Loucy (cell line): Measurements from ENCODE around the gene TSSK6.

Experiments used
- H2AFZ ChIP-seq: fragments of 200-600 bp; sonication (generic); 2 replicates; pipeline ENCODE4 v1.6.0; 2016; ENCODE audit warnings: antibody characterized with exemption, mild to moderate bottlenecking, low read length, moderate library complexity
- H3F3A ChIP-seq: fragments of 200-600 bp; 2 replicates; pipeline ENCODE4 v1.6.0; 2016; ENCODE audit warnings: antibody characterized with exemption, low read depth, mild to moderate bottlenecking
- H3K27me3 ChIP-seq: fragments of 200-600 bp; sonication (generic); 2 replicates; pipeline ENCODE4 v1.6.1; 2014; ENCODE audit warnings: low read length, mild to moderate bottlenecking; ENCODE audit not compliant: insufficient read depth, poor library complexity, severe bottlenecking
- H3K36me3 ChIP-seq: fragments of 200-600 bp; sonication (generic); 2 replicates; pipeline ENCODE4 v1.6.1; 2016; ENCODE audit warnings: low read length; ENCODE audit not compliant: insufficient read depth
- H3K4me1 ChIP-seq: fragments of 200-600 bp; sonication (generic); 2 replicates; pipeline ENCODE4 v1.5.1; 2014; ENCODE audit warnings: low read length, mild to moderate bottlenecking; ENCODE audit not compliant: insufficient read depth, poor library complexity, severe bottlenecking
- H3K4me2 ChIP-seq: fragments of 200-600 bp; sonication (generic); 2 replicates; pipeline ENCODE4 v1.6.0; 2014; ENCODE audit warnings: antibody characterized with exemption, low read length, low read depth, mild to moderate bottlenecking; ENCODE audit not compliant: poor library complexity, severe bottlenecking
- H3K4me3 ChIP-seq: fragments of 200-600 bp; sonication (generic); 2 replicates; pipeline ENCODE4 v1.5.1; 2014; ENCODE audit warnings: low read length, mild to moderate bottlenecking, mixed read lengths; ENCODE audit not compliant: poor library complexity, severe bottlenecking
- H3K79me2 ChIP-seq: fragments of 200-600 bp; sonication (generic); 2 replicates; pipeline ENCODE4 v1.6.1; 2014; ENCODE audit warnings: low read length; ENCODE audit not compliant: insufficient read depth
- H3K9ac ChIP-seq: fragments of 200-600 bp; sonication (generic); 2 replicates; pipeline ENCODE4 v1.6.0; 2014; ENCODE audit warnings: mild to moderate bottlenecking, low read depth, low read length, moderate library complexity; ENCODE audit not compliant: poor library complexity, severe bottlenecking
- H3K9me2 ChIP-seq: fragments of 200-600 bp; sonication (generic); replicated peaks from 2 replicates; pipeline ENCODE4 v1.6.1; 2016; ENCODE audit warnings: low read depth, low read length, mixed read lengths
- H3K9me3 ChIP-seq: fragments of 200-600 bp; sonication (generic); 2 replicates; pipeline ENCODE4 v1.6.1; 2014; ENCODE audit warnings: mild to moderate bottlenecking, antibody characterized with exemption, low read length, low read depth; ENCODE audit not compliant: insufficient read depth
- H4K20me1 ChIP-seq: fragments of 200-600 bp; sonication (generic); 2 replicates; pipeline ENCODE4 v1.6.0; 2014; ENCODE audit warnings: antibody characterized with exemption, low read length, mild to moderate bottlenecking; ENCODE audit not compliant: insufficient read depth, poor library complexity, severe bottlenecking
- EZH2phosphoT487 ChIP-seq: fragments of 200-600 bp; IDR thresholded peaks from 2 replicates; pipeline ENCODE4 v1.6.1; 2018; ENCODE audit warnings: antibody characterized with exemption, mild to moderate bottlenecking, moderate library complexity, borderline replicate concordance
- TF ChIP-seq, protein P1 (sequence below): fragments of 200-600 bp; sonication (generic); conservative IDR thresholded peaks from 2 replicates; pipeline ENCODE4 v1.5.1; 2014; ENCODE audit warnings: mild to moderate bottlenecking, antibody characterized with exemption, low read length

TSSK6 gene

GRCh38 chr19:19525611-19526380 is 10.4 kb upstream of the TSSK6 start:
- Histone ChIP-seq H3K4me1 (peaks cover 16% of the 10 kb centered on the region), H2AFZ (no peak overlapping the region), H3K4me2 (peak overlapping the region; percentile 40), H3K27me3 (no peaks in the 10 kb centered on the region), H3K4me3 (no peak overlapping the region), H3K9ac (no peak overlapping the region), H4K20me1 (peaks cover 42% of the 10 kb centered on the region), H3K79me2 (peaks cover 44% of the 10 kb centered on the region), H3K9me3 (no peaks in the 10 kb centered on the region), H3K9me2 (no peaks in the 10 kb centered on the region), H3F3A (no peaks in the 10 kb centered on the region), H3K36me3 (peaks cover 14% of the 10 kb centered on the region; the same call in 1 of the 2 replicates)
- TF ChIP-seq, protein P1, sequence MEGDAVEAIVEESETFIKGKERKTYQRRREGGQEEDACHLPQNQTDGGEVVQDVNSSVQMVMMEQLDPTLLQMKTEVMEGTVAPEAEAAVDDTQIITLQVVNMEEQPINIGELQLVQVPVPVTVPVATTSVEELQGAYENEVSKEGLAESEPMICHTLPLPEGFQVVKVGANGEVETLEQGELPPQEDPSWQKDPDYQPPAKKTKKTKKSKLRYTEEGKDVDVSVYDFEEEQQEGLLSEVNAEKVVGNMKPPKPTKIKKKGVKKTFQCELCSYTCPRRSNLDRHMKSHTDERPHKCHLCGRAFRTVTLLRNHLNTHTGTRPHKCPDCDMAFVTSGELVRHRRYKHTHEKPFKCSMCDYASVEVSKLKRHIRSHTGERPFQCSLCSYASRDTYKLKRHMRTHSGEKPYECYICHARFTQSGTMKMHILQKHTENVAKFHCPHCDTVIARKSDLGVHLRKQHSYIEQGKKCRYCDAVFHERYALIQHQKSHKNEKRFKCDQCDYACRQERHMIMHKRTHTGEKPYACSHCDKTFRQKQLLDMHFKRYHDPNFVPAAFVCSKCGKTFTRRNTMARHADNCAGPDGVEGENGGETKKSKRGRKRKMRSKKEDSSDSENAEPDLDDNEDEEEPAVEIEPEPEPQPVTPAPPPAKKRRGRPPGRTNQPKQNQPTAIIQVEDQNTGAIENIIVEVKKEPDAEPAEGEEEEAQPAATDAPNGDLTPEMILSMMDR: no peak; the same call in 1 of the 2 replicates
- TF ChIP-seq EZH2phosphoT487: no peak

GRCh38 chr19:19524053-19524452 is 8.7 kb upstream of the TSSK6 start:
- H3K9me3 ChIP-seq: no peaks in the 10 kb centered on the region
- H3K9ac ChIP-seq: no peak overlapping the region
- peak overlapping the region; percentile 1 for H3K4me2 ChIP-seq
- H3K36me3 ChIP-seq: peaks cover 16% of the 10 kb centered on the region; the same call in 1 of the 2 replicates
- H3F3A ChIP-seq: no peaks in the 10 kb centered on the region
- peaks cover 62% of the 10 kb centered on the region for H3K79me2 ChIP-seq
- peaks cover 42% of the 10 kb centered on the region for H4K20me1 ChIP-seq
- no peaks in the 10 kb centered on the region for H3K9me2 ChIP-seq
- TF ChIP-seq EZH2phosphoT487: no peak
- TF ChIP-seq, protein P1: no peak
- no peak overlapping the region for H2AFZ ChIP-seq
- peaks cover 23% of the 10 kb centered on the region for H3K4me1 ChIP-seq
- no peaks in the 10 kb centered on the region for H3K27me3 ChIP-seq
- no peak overlapping the region for H3K4me3 ChIP-seq

- Histone ChIP-seq H3K9ac (no peak overlapping the region), H3F3A (no peaks in the 10 kb centered on the region), H3K4me3 (no peak overlapping the region), H3K4me2 (peak overlapping the region; percentile 4), H3K9me2 (no peaks in the 10 kb centered on the region), H2AFZ (no peak overlapping the region), H3K4me1 (peaks cover 24% of the 10 kb centered on the region), H3K9me3 (no peaks in the 10 kb centered on the region), H3K79me2 (peaks cover 70% of the 10 kb centered on the region), H4K20me1 (peaks cover 42% of the 10 kb centered on the region), H3K36me3 (peaks cover 13% of the 10 kb centered on the region; the same call in 1 of the 2 replicates), H3K27me3 (no peaks in the 10 kb centered on the region)
- TF ChIP-seq EZH2phosphoT487: no peak
- TF ChIP-seq, protein P1: no peak
Measured at GRCh38 chr19:19523177-19523576, 7.8 kb upstream of the TSSK6 start.
